Thyroid gland (tissue), 4 donors: ENCODE results near the gene MDH1B.

Experiments used
- CTCF ChIP-seq, 6 experiments: fragments of 200-600 bp in 3 of 6; fragments of 450-650 bp in 3 of 6; sonication (generic) in 3 of 6; IDR thresholded peaks; one replicate each; pipeline ENCODE4 v1.5.1; 2016 to 2019; ENCODE audit warnings: antibody characterized with exemption in 6 of 6, mild to moderate bottlenecking in 2 of 6, inconsistent platforms in 1 of 6, moderate library complexity in 1 of 6
- POLR2A ChIP-seq, 2 donors: fragments of 450-650 bp; IDR thresholded peaks; one replicate each; pipeline ENCODE4 v1.6.1; 2017; ENCODE audit warnings: antibody characterized with exemption in 2 of 2, mild to moderate bottlenecking in 2 of 2, moderate library complexity in 1 of 2

GRCh38 chr2:206721256-206721920 is 43.7 kb downstream of the MDH1B start:
- TF ChIP-seq CTCF (IDR thresholded peaks at IDR 0.05), result no peak
- no peak for TF ChIP-seq POLR2A (IDR thresholded peaks at IDR 0.05)
